H1 (cell line): ENCODE results near the gene PLXNA4. TPM values are rescaled to one million over a fixed set of nuclear protein-coding genes. Genes with fewer than 3 reads are reported as not detected.

Experiments
- CTCF ChIA-PET: fragments of 300-600 bp; sonication (Branson Sonifier 250); formaldehyde crosslinking; loops from one replicate; lab custom pipeline; 2021; ENCODE audit not compliant: partially characterized antibody; lab: Charles Lee
- POLR2A ChIA-PET: fragments of 300-600 bp; sonication (Branson Sonifier 250); formaldehyde crosslinking; loops from one replicate; lab custom pipeline; 2021; ENCODE audit warnings: inconsistent platforms; ENCODE audit not compliant: partially characterized antibody; lab: Charles Lee
- DNase-seq, 2 experiments: peaks; one replicate each; pipeline versions ENCODE4 v3.0.0 to v3.0.0-alpha.2; 2010 to 2022; ENCODE audit warnings: low spot score in 2 of 2, low read depth in 1 of 2, mixed read lengths in 1 of 2
- FAIRE-seq: peaks from 2 replicates; lab custom pipeline; 2011; peaks lifted over from hg19 to GRCh38; lab: Jason Lieb, UNC
- H2AFZ ChIP-seq: 2 replicates; pipeline ENCODE4 v1.8.1; 2012; ENCODE audit warnings: low read length, inconsistent platforms
- H2AK5ac ChIP-seq: 2 replicates; pipeline ENCODE4 v1.6.1; 2013; ENCODE audit warnings: low read depth, low read length
- H2BK120ac ChIP-seq: replicated peaks from 2 replicates; pipeline ENCODE3; 2013; ENCODE audit warnings: low read depth, low read length, inconsistent platforms
- H2BK12ac ChIP-seq: 2 replicates; pipeline ENCODE4 v1.6.1; 2013; ENCODE audit warnings: low read depth, low read length
- H2BK15ac ChIP-seq: 2 replicates; pipeline ENCODE4 v1.6.1; 2013; ENCODE audit warnings: low read length
- H2BK20ac ChIP-seq: 2 replicates; pipeline ENCODE4 v1.6.1; 2013; ENCODE audit warnings: low read length
- H2BK5ac ChIP-seq: 2 replicates; pipeline ENCODE4 v1.6.1; 2013; ENCODE audit warnings: low read depth, low read length
- H3K14ac ChIP-seq: 2 replicates; pipeline ENCODE4 v1.6.1; 2013; ENCODE audit warnings: inconsistent platforms; ENCODE audit not compliant: insufficient read length
- H3K18ac ChIP-seq: 2 replicates; pipeline ENCODE4 v1.6.1; 2013; ENCODE audit warnings: low read length; ENCODE audit errors: extremely low read depth
- H3K23ac ChIP-seq: 2 replicates; pipeline ENCODE4 v1.6.1; 2013; ENCODE audit warnings: inconsistent platforms; ENCODE audit not compliant: insufficient read length
- H3K23me2 ChIP-seq: 2 replicates; pipeline ENCODE4 v1.6.1; 2013; ENCODE audit warnings: low read depth, low read length
- H3K27ac ChIP-seq: 2 replicates; pipeline ENCODE4 v1.6.1; 2011; ENCODE audit warnings: low read depth, low read length, inconsistent platforms
- H3K27me3 ChIP-seq, 4 experiments: replicated peaks in 1 of 4; 1 replicate in 1 of 4; 2 replicates in 3 of 4; pipeline versions ENCODE4 v1.6.1 to v1.8.1; 2011 to 2013; ENCODE audit warnings: low read length in 3 of 4, mild to moderate bottlenecking in 3 of 4, inconsistent platforms in 2 of 4, mixed read lengths in 2 of 4, moderate library complexity in 1 of 4; ENCODE audit not compliant: control insufficient read depth in 3 of 4, insufficient read depth in 3 of 4; ENCODE audit errors: extremely low read depth in 1 of 4
- H3K36me3 ChIP-seq, 4 experiments: 2 replicates each; pipeline versions ENCODE4 v1.6.1 to v1.8.1; 2011 to 2013; ENCODE audit warnings: mild to moderate bottlenecking in 4 of 4, low read length in 3 of 4, moderate library complexity in 2 of 4, control low read depth in 1 of 4, inconsistent platforms in 1 of 4; ENCODE audit not compliant: insufficient read depth in 4 of 4, control insufficient read depth in 2 of 4
- H3K4ac ChIP-seq: replicated peaks from 2 replicates; pipeline ENCODE3; 2013; ENCODE audit warnings: low read length, low read depth, mixed read lengths, inconsistent platforms; ENCODE audit not compliant: insufficient read length
- H3K4me1 ChIP-seq, 4 experiments: replicated peaks in 1 of 4; 1 replicate in 1 of 4; 2 replicates in 3 of 4; pipeline versions ENCODE4 v1.6.1 to v1.8.1; 2011 to 2013; ENCODE audit warnings: low read length in 3 of 4, inconsistent platforms in 2 of 4, mixed read lengths in 1 of 4; ENCODE audit not compliant: insufficient read depth in 4 of 4, control insufficient read depth in 3 of 4
- H3K4me2 ChIP-seq, 2 experiments: 2 replicates each; pipeline versions ENCODE4 v1.6.1 to v1.8.1; 2011 to 2013; ENCODE audit warnings: low read depth in 2 of 2, low read length in 2 of 2, control low read depth in 1 of 2, inconsistent platforms in 1 of 2, mild to moderate bottlenecking in 1 of 2; ENCODE audit not compliant: insufficient read depth in 1 of 2
- H3K4me3 ChIP-seq, 4 experiments: fragments of 200-600, 300-600 bp in 1 of 4; sonication (generic), shearing (Covaris generic), sonication (Bioruptor Twin) in 1 of 4; 2 replicates each; pipeline versions ENCODE4 v1.5.1 to v1.8.1; 2011 to 2016; ENCODE audit warnings: low read length in 4 of 4, low read depth in 3 of 4, control low read depth in 2 of 4, inconsistent platforms in 2 of 4, mild to moderate bottlenecking in 2 of 4, mixed read lengths in 1 of 4, moderate library complexity in 1 of 4; ENCODE audit not compliant: insufficient read depth in 2 of 4; ENCODE audit errors: extremely low read depth in 1 of 4
- H3K56ac ChIP-seq: replicated peaks from 2 replicates; pipeline ENCODE3; 2013; ENCODE audit warnings: low read depth, mild to moderate bottlenecking, mixed read lengths, low read length, inconsistent platforms; ENCODE audit not compliant: insufficient read length
- H3K79me1 ChIP-seq: 2 replicates; pipeline ENCODE4 v1.6.1; 2013; ENCODE audit warnings: low read depth, low read length, control low read depth
- H3K79me2 ChIP-seq, 2 experiments: 2 replicates each; pipeline versions ENCODE4 v1.6.1 to v1.8.1; 2012 to 2013; ENCODE audit warnings: low read length in 2 of 2, mild to moderate bottlenecking in 2 of 2, inconsistent platforms in 1 of 2; ENCODE audit not compliant: insufficient read depth in 2 of 2, control insufficient read depth in 1 of 2
- H3K9ac ChIP-seq, 4 experiments: replicated peaks in 1 of 4; 1 replicate in 1 of 4; 2 replicates in 3 of 4; pipeline versions ENCODE4 v1.6.1 to v1.8.1; 2011 to 2013; ENCODE audit warnings: low read depth in 3 of 4, low read length in 3 of 4, control low read depth in 2 of 4, mild to moderate bottlenecking in 2 of 4, moderate library complexity in 2 of 4, inconsistent platforms in 1 of 4; ENCODE audit errors: extremely low read depth in 1 of 4
- H3K9me3 ChIP-seq, 2 experiments: 2 replicates each; pipeline versions ENCODE4 v1.6.1 to v1.8.1; 2012 to 2013; ENCODE audit warnings: mild to moderate bottlenecking in 2 of 2, moderate library complexity in 2 of 2, control low read depth in 1 of 2, inconsistent platforms in 1 of 2, low read depth in 1 of 2, low read length in 1 of 2, mixed read lengths in 1 of 2; ENCODE audit not compliant: insufficient read depth in 2 of 2
- H4K20me1 ChIP-seq, 2 experiments: replicated peaks in 1 of 2; 2 replicates each; pipeline versions ENCODE3 to v1.8.1; 2011 to 2013; ENCODE audit warnings: inconsistent platforms in 2 of 2, low read length in 2 of 2, mild to moderate bottlenecking in 1 of 2; ENCODE audit not compliant: insufficient read depth in 2 of 2, control insufficient read depth in 1 of 2
- H4K5ac ChIP-seq: 2 replicates; pipeline ENCODE4 v1.6.1; 2013; ENCODE audit warnings: low read length, low read depth, mixed read lengths, inconsistent platforms; ENCODE audit not compliant: insufficient read length
- H4K8ac ChIP-seq: 2 replicates; pipeline ENCODE4 v1.8.0; 2013; ENCODE audit warnings: mild to moderate bottlenecking, moderate library complexity, low read length, inconsistent platforms; ENCODE audit not compliant: insufficient read depth; ENCODE audit errors: extremely low read depth
- H4K91ac ChIP-seq: replicated peaks from 2 replicates; pipeline ENCODE3; 2013; ENCODE audit warnings: low read length, mixed read lengths, inconsistent platforms; ENCODE audit not compliant: insufficient read length
- ASH2L ChIP-seq: fragments of 200-600, 300-600 bp; sonication (generic); IDR thresholded peaks from one replicate; pipeline ENCODE4 v1.7.1; 2017; ENCODE audit warnings: low read length
- WGBS, 2 experiments: shearing (Covaris generic) in 1 of 2; methylation state at CpG; one replicate each; pipeline versions ENCODE4 v1.1.6 to v1.1.7; 2013 to 2015; ENCODE audit warnings: low lambda C conversion rate in 2 of 2, mixed read lengths in 2 of 2, inconsistent platforms in 1 of 2, low coverage in 1 of 2, missing lambda C conversion rate in 1 of 2; ENCODE audit not compliant: insufficient replicate concordance in 2 of 2, insufficient coverage in 1 of 2, insufficient read length in 1 of 2; ENCODE audit errors: extremely low coverage in 1 of 2, missing lambda C conversion rate in 1 of 2; 5-methylcytosine and 5-hydroxymethylcytosine counted together
- polyA plus RNA-seq, 7 experiments: library from polyadenylated mRNA; depleted of rRNA in 3 of 7; stranded (reverse) in 5 of 7; unstranded in 2 of 7; fragments of >200 nt in 5 of 7; fragments of 200-250 nt in 2 of 7; gene quantifications; 1 replicate in 5 of 7; 2 replicates in 1 of 7; 4 replicates in 1 of 7; pipeline versions ENCODE4 v1.2.1 to v1.2.3, GENCODE V29; 2011 to 2013; ENCODE audit warnings: missing spikeins in 2 of 7, mixed read lengths in 2 of 7
- total RNA-seq: library from RNA; stranded (reverse); fragmentation: NEBNext Ultra II Directional; extraction: Animal tissue kit (Norgen Biotek cat#: 25700); gene quantifications from 2 replicates; pipeline ENCODE4 v1.2.1, GENCODE V29; 2021

Gene PLXNA4
- total and polyA plus RNA-seq, 2 of the 8 experiments (the other 6 are each of a cell fraction or from before 2014, with no cell fraction given), result 0.76 to 0.79 TPM

DNA sequence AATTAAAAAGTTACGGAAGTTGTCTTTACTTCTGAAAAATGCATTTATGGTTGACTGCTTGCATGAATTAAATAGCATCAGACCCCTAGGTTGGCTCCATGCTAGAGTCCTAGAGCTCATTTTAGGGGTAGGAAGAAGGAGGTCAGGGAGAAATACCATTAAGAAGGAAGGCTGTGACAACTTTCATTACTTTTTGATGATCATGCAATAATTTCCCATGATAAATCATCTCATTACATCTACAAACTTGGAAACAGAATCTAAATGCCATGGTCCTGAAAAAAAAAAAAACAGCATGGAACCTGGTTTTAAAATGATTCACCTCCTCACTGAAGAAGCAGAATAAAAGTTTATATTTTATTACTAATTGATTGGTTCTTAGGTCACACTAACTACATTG lies 20.3 kb upstream of the PLXNA4 start:
- H3K56ac ChIP-seq, result no peak overlapping the region
- H3K18ac ChIP-seq, result no peak overlapping the region
- no peak overlapping the region for H2BK5ac ChIP-seq
- no peak overlapping the region for H2BK12ac ChIP-seq
- no peak overlapping the region for H3K23ac ChIP-seq
- no peaks in the 10 kb centered on the region; a peak in 1 of 7 replicates for H3K27me3 ChIP-seq
- FAIRE-seq, result no peak
- H4K91ac ChIP-seq, result no peak overlapping the region
- no peaks in the 10 kb centered on the region; a peak in 1 of 8 replicates for H3K36me3 ChIP-seq
- no peaks in the 10 kb centered on the region for H3K79me2 ChIP-seq
- CTCF ChIA-PET, result interaction anchor here (0.9 to 1.1 kb wide), 3 partner anchors 10 to 91 kb away, joined by 3 to 4 read pairs (median 3); no protein-coding TSS in a partner anchor
- no peaks in the 10 kb centered on the region for H4K20me1 ChIP-seq
- H4K5ac ChIP-seq, result no peak overlapping the region
- H3K27ac ChIP-seq, result no peak overlapping the region
- H4K8ac ChIP-seq, result no peak overlapping the region
- H3K4me2 ChIP-seq, result no peak overlapping the region
- no peak overlapping the region for H3K4ac ChIP-seq
- H3K14ac ChIP-seq, result no peak overlapping the region
- H3K79me1 ChIP-seq, result no peaks in the 10 kb centered on the region
- H3K4me3 ChIP-seq, result no peak overlapping the region
- H2BK20ac ChIP-seq, result no peak overlapping the region
- no peak overlapping the region for H3K9ac ChIP-seq
- 94% methylated on average over 1 of the region's 1 CpG; no CpG with 5 or more reads in 1 of the 2 experiments for WGBS, 2 experiments
- no peaks in the 10 kb centered on the region for H3K9me3 ChIP-seq
- H2BK15ac ChIP-seq, result no peak overlapping the region
- POLR2A ChIA-PET, result no interaction called here
- 0 out of 7 replicates have a peak, but pooled peaks cover 0 to 2% (median 0%) of the 10 kb centered on the region in 4 experiments for H3K4me1 ChIP-seq
- no peak overlapping the region for H2AFZ ChIP-seq
- no peaks in the 10 kb centered on the region for H3K23me2 ChIP-seq
- no peak for DNase-seq
- no peak overlapping the region for H2AK5ac ChIP-seq
- no peak overlapping the region for H2BK120ac ChIP-seq
- no peak for TF ChIP-seq ASH2L
